Uterus (tissue), 2 donors: ENCODE results near the gene SDHAF1.

ENCODE experiments used
- POLR2A ChIP-seq, 2 donors: fragments of 450-650 bp; IDR thresholded peaks; one replicate each; pipeline ENCODE4 v1.6.1; 2016; ENCODE audit warnings: antibody characterized with exemption in 2 of 2, mild to moderate bottlenecking in 1 of 2, moderate library complexity in 1 of 2
- TF ChIP-seq, protein P1 (sequence below), 4 experiments: fragments of 200-600 bp in 2 of 4; fragments of 450-650 bp in 2 of 4; sonication (generic) in 2 of 4; IDR thresholded peaks; one replicate each; pipeline ENCODE4 v1.5.1; 2016 to 2019; ENCODE audit warnings: antibody characterized with exemption in 4 of 4, mild to moderate bottlenecking in 2 of 4, moderate library complexity in 1 of 4

DNA sequence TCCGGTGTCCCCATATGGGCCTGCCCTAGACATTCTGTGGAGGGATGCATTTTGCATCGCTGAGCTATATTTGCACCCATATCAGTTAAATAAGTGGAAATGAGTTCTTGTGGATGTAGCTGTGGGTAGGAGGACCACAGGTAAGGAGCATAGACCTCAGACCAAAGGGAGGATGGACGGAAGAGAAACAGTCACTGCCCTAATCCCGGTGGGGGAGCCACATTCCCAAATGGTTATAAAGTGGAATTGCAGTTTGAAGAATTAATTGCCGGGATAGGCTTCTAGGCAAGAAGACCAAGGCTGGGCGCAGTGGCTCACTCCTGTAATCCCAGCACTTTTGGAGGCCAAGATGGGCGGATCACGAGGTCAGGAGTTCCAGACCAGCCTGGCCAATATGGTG is 1.8 kb downstream of the SDHAF1 start:
- TF ChIP-seq, protein P1, sequence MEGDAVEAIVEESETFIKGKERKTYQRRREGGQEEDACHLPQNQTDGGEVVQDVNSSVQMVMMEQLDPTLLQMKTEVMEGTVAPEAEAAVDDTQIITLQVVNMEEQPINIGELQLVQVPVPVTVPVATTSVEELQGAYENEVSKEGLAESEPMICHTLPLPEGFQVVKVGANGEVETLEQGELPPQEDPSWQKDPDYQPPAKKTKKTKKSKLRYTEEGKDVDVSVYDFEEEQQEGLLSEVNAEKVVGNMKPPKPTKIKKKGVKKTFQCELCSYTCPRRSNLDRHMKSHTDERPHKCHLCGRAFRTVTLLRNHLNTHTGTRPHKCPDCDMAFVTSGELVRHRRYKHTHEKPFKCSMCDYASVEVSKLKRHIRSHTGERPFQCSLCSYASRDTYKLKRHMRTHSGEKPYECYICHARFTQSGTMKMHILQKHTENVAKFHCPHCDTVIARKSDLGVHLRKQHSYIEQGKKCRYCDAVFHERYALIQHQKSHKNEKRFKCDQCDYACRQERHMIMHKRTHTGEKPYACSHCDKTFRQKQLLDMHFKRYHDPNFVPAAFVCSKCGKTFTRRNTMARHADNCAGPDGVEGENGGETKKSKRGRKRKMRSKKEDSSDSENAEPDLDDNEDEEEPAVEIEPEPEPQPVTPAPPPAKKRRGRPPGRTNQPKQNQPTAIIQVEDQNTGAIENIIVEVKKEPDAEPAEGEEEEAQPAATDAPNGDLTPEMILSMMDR (IDR thresholded peaks at IDR 0.05) = no peak
- TF ChIP-seq POLR2A (IDR thresholded peaks at IDR 0.05) = no peak
